NK-92 (cell line): ENCODE results near the gene RHOBTB1.
"Not testable (repeated sequence)": the region's sequence is repeated elsewhere in the genome, so short reads cannot be mapped to it uniquely, and the experiment has no call there.

ENCODE experiments used
- DNase-seq: peaks from one replicate; lab custom pipeline; 2025; ENCODE audit not compliant: unreplicated experiment; lab: John Stamatoyannopoulos, UW

Gene RHOBTB1

GRCh38 chr10:60869652-60870415, 74.2 kb downstream of the RHOBTB1 start:
- no peak for DNase-seq

- DNase-seq, result no peak
These were observed 75.0 kb downstream of the RHOBTB1 start for GRCh38 chr10:60868946-60869345.

GRCh38 chr10:60865198-60865783, 78.7 kb downstream of the RHOBTB1 start:
- no peak for DNase-seq

- no peak for DNase-seq
These were observed 80.2 kb downstream of the RHOBTB1 start for GRCh38 chr10:60863796-60864195.

GRCh38 chr10:60862517-60862916, 81.5 kb downstream of the RHOBTB1 start:
- no peak for DNase-seq

- DNase-seq, result no peak
These were observed 87.6 kb downstream of the RHOBTB1 start for GRCh38 chr10:60856405-60856804.

GRCh38 chr10:60853637-60854036, 90.3 kb downstream of the RHOBTB1 start:
- DNase-seq, result no peak

- DNase-seq, result no peak
These were observed 90.9 kb downstream of the RHOBTB1 start for GRCh38 chr10:60853107-60853506.

- DNase-seq, result no peak
These were observed 94.2 kb downstream of the RHOBTB1 start for GRCh38 chr10:60849740-60850139.

GRCh38 chr10:60849217-60849616, 94.8 kb downstream of the RHOBTB1 start:
- DNase-seq, result no peak

- DNase-seq, result no peak
These were observed 95.3 kb downstream of the RHOBTB1 start for GRCh38 chr10:60848680-60849079.

GRCh38 chr10:60848126-60848525, 95.9 kb downstream of the RHOBTB1 start:
- DNase-seq, result no peak

- DNase-seq, result no peak
These were observed 97.8 kb downstream of the RHOBTB1 start for GRCh38 chr10:60846173-60846572.

GRCh38 chr10:60845038-60845437, 98.9 kb downstream of the RHOBTB1 start:
- DNase-seq, result no peak

GRCh38 chr10:60842694-60843093, 101.3 kb downstream of the RHOBTB1 start:
- no peak for DNase-seq

GRCh38 chr10:60841227-60841626, 102.8 kb downstream of the RHOBTB1 start:
- DNase-seq, result not testable (repeated sequence)

- DNase-seq, result no peak
These were observed 108.9 kb downstream of the RHOBTB1 start for GRCh38 chr10:60835049-60835448.

GRCh38 chr10:60834401-60834800, 109.6 kb downstream of the RHOBTB1 start:
- no peak for DNase-seq

- not testable (repeated sequence) for DNase-seq
These were observed 111.8 kb downstream of the RHOBTB1 start for GRCh38 chr10:60832136-60832535.

GRCh38 chr10:60828489-60828852, 115.5 kb downstream of the RHOBTB1 start:
- DNase-seq, result no peak

- DNase-seq, result no peak
These were observed 116.0 kb downstream of the RHOBTB1 start for GRCh38 chr10:60827791-60828488.

GRCh38 chr10:60825520-60825919, 118.5 kb downstream of the RHOBTB1 start:
- DNase-seq, result no peak
